ENCODE results near the gene ZSCAN21. TPM values are rescaled to one million over a fixed set of nuclear protein-coding genes. Genes with fewer than 3 reads are reported as not detected.

Gene ZSCAN21
- total RNA-seq, 1 experiment from 2014 or later, result 11.2 TPM

DNA sequence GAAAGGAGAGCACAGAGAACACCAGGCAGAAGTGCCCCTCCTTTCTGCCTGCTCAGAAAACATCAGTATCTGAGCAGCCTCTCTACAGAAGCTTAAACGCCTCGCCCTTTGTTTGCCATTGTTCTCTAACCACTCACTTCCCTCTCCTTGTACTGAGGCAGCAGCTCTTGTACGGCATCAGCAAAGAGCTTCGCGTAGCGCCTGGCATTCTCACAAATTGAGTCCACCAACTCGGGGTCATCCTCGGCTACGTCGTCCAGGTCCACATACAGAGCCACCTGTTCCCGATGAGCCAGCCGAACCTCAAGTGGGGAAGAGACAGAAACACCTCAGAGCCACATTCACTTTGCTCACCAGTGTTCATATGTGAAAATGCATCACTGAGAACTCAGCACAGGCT lies 49.9 kb downstream of the ZSCAN21 start:
- DNase-seq (ENCODE audit: low spot score), result no peak

DNA sequence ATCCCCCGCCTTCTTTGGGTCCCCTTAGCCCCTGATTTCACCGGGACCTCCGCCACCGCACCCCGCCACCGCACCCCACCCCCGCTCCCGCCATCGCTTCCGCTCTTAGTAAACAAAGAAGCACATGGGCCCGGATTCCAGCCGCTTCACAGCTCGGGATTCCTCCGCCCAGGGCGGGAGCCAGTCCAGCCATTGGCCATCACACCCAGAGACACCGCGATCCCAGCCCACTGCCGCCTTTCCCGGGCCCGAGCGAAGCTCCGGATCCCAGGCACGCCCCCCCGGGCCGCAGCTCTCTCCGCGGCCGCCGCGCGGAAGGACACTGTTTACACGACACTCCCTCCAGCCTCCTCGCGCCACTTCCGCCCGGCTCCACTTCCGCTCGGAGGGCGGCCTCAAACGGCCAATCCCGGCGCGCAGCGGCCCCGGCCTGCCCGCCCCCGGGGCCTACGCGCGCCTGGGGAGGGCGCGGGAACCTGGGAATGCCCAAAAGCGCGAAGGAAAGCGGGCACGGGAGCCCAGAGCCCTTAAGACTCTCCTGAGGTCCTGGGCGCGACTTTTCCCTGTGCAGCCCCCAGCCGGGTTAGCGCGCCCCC lies 50.9 kb downstream of the ZSCAN21 start:
- DNase-seq (ENCODE audit: low spot score), result peak; percentile 85

DNA sequence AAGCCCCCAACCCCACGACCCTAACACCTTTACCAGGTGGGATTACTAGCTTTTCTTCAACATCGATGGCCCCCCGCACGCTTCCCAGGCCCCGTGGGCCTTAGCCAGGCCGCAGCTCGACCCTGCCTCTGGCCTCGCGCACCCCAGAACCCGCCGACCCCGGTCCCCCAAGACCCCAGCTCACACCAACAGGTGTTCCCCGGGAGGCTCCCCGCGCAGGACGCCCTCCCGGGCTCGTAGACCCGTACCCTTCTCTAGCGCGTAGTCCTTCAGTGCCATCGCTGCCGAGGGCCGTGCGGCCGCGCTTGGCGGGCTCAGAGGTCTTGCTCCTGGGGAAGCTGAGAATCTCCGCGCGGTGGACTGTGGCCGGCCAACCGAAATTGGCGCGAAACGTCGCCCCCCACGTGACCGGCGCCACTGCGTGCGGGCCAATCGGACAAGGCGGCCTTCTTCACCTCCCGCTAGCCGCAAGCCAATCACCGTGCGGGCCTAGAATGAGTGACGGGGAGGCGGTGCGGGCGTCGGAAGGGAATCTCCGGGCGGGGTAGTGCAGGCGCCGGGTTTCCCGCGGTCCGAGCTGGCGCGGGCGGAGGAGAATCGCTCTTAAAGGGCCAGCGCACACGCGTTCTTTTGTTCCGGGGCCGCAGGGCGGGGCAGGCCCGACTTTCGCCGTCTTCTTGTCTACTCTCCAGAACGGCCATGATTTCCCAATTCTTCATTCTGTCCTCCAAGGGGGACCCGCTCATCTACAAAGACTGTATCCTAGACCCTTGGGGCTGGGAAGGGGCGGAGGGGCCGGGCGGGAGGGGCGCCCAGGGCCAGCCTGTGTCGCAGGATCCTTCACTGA lies 51.7 kb downstream of the ZSCAN21 start, which contains the start of the genes AP4M1 and MCM7:
Gene AP4M1 (plus strand): TSS at position 628 of the 847 bp plus-strand sequence. CDS start 72 bp downstream, at position 700.
Gene MCM7 (minus strand): TSS at position 382 of the 847 bp plus-strand sequence. CDS start 103 bp downstream, at position 279.
- peak; percentile 97 for DNase-seq (ENCODE audit: low spot score)

DNA sequence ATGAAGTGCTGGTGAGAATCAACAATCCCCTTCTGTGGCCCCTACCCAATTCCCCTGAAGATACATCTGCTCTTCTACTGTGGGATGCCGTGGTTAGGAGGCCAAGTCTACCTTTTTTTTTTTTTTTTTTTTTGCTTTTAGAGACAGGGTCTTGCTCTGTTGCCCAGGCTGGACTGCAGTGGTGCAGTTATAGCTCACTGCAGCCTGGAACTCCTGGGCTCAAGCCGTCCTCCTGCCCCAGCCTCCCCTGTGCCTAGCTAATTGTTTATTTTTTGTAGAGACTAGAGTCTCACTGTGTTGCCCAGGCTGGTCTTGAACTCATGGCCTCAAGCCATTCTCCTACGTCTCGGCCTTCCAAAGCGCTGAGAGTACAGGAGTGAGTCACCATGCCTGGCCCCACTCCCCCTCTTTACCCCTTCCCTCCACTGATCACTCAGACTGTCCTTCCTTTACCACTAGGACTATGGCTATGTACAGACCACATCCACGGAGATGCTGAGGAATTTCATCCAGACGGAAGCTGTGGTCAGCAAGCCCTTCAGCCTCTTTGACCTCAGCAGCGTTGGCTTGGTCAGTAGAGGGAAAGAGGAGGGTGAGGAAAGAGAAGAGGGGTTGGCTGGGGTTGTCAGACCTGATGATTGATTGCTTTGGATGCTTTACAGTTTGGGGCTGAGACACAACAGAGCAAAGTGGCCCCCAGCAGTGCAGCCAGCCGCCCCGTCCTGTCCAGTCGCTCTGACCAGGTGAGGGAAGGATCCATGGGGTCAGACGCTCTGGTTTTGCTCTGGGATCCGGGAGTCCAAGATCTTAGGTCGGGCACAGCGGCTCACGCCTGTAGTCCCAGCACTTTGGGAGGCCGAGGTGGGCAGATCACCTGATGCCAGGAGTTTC lies 53.6 kb downstream of the ZSCAN21 start:
- DNase-seq (ENCODE audit: low spot score), result peak; percentile 99

DNA sequence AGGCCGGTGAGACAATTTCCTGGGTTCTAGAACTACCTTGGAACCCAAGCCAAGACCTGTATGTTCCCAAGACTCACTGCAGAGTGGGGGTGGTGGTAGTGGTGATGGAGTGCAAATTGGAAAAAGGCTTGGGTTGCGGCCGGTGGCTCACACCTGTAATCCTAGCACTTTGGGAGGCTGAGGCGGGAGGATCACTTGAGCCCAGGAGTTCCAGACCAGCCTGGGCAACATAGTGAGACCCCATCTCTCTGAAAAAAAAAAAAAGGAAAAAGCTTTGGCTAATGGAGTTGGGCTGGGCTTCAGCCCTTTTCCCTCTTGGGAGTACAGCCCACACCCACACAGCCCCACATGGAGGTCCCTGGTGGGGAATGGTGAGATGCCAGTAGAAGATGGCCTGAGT lies 56.0 kb downstream of the ZSCAN21 start:
- no peak for DNase-seq (ENCODE audit: low spot score)

DNA sequence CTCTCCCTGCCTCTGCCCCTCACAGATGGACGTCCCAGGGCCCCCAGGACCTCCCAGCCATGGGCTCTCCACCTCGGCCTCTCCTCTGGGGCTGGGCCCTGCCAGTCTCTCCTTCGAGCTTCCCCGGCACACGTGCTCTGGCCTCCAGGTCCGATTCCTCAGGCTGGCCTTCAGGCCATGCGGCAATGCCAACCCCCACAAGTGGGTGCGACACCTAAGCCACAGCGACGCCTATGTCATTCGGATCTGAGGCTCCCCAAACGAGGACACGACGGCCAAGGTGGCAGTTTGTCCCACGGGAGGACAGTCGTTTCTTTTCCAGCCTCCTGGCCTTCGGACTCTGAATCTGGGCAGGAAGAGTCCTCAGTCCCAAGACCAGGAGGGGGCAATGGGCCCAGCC lies 57.1 kb downstream of the ZSCAN21 start:
- DNase-seq (ENCODE audit: low spot score), result no peak

DNA sequence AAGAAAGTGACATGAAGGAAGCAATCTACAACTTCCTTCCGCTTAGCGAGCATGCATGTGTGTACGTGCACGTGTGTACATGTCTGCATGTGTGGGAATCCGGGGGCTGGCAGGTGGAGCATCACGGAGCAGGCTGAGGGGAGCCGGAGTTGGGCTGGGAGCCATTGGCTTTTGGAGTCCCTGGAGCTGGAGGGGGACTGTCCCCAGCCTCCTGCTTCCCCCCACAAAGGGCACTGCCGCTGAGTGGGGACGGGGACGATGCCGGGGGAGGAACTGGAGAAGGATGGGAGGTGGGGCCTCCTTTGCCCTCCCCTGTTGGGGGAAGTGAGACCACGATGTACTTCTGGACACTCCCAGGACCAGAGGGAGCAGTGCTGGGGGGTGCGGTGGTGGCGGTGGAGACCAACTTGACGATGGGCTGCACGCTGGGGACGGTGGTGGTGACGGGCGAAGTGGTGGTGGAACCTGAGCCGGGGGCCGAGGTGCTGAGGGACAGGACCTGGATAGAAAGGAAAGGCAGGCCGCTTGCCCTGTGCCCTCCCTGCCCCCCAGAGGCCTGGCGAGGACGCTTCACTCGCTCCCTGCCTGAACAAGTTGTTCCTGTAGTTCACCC lies 57.7 kb downstream of the ZSCAN21 start:
- no peak for DNase-seq (ENCODE audit: low spot score)

DNA sequence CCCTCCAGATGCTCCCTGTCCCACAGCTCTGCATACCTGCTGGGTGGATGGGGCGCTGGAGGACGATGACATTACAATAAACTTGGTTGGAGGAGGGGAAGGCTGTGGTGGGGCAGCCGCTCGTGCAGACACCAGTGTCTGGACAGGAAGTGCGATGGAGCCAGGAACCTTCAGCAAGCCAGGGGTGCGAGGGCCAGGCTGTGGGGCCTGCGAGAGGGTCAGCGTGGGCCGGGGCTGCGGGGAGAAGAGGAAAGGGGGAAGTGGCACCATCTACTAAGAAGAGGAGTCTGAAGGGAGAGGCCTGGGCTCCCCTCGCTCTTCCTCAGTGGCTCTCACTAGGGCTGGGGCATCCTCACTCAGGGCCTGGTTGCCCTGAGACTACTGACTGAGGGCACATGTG lies 58.3 kb downstream of the ZSCAN21 start:
- DNase-seq (ENCODE audit: low spot score), result no peak

DNA sequence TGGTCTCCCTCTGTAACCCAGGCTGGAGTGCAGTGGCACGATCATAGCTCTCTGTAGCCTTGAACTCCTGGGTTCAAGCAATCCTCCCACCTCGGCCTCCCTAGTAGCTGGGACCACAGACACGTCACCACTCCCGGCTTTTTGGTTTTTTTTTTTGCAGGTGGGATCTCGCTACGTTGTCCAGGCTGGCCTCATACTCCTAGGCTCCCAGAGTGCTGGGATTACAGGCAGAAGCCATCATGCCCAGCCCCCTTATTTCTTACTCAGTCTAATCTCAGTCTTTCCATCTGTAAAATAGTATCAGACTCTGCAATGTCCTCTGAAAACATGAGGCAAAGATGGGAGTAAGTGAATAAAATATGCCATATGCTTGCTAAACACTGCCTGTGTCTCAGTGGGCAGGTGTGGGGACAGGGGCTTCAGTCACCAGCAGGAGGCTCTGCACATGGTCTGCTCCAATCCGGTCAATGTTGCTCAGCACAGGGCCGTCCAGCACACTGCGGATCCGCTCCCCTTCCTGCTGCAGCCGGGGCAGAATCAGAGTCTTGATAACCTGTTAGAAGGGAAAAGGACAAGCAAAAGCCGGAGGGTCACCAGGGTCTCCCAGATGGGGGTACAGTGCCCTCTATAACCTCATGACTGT lies 60.1 kb downstream of the ZSCAN21 start:
- DNase-seq (ENCODE audit: low spot score), result no peak

DNA sequence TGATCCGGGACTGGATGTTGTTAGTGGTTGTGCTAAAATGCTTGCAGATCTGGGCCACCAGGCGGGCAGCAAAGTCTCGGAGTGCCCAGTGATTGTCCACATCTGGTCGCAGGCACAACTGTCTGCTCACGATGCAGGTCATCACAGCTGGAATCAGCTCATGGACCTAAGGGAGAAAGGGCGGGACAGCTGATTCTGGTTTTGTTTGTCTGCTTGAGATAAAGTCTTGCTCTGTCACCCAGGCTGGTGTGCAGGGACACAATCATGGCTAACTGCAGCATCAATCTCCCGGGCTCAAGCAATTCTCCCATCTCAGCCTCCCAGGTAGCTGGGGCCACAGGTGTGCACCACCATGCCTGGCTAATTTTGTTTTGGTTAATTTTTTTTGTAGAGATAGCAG lies 61.6 kb downstream of the ZSCAN21 start:
- no peak for DNase-seq (ENCODE audit: low spot score)

DNA sequence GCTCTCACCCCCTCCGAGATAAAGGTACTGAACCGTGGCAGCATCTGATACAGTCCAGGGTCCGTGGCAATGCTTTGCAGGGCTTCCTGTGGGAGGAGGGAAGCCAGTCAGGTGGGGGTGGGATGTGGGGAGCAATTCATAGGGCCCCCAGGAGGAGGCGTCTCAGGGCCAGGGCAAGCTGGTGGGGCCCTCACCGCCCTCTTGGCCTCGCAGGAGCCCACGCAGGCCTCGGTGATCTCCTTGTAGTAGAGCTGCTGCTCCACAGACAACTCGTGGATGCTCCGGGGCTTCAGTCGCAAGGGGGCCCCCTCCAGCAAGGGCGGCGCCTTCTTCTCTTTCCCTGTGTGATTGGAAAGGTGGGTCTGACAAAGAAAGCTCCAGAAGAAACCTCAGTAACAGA lies 62.3 kb downstream of the ZSCAN21 start:
- DNase-seq (ENCODE audit: low spot score), result no peak

Other genes starting within 250 kb of the ZSCAN21 start
- not detected in 2 replicates for gene CYP3A43, start 221.8 kb upstream of the ZSCAN21 start, total RNA-seq (2014; rRNA removed; shearing (Covaris generic))
- not detected in 2 replicates for gene OR2AE1, start 172.7 kb upstream of the ZSCAN21 start, total RNA-seq (2014; rRNA removed; shearing (Covaris generic))
- 11.1 and 12.7 TPM in 2 replicates for gene TRIM4, start 130.2 kb upstream of the ZSCAN21 start, total RNA-seq (2014; rRNA removed; shearing (Covaris generic))
- gene GJC3, start 120.2 kb upstream of the ZSCAN21 start, total RNA-seq (2014; rRNA removed; shearing (Covaris generic)), result not detected in 2 replicates
- not detected in 2 replicates for gene AZGP1, start 73.7 kb upstream of the ZSCAN21 start, total RNA-seq (2014; rRNA removed; shearing (Covaris generic))
- gene ZKSCAN1, start 34.2 kb upstream of the ZSCAN21 start, total RNA-seq (2014; rRNA removed; shearing (Covaris generic)), result 11.5 and 15.5 TPM in 2 replicates
- 23.0 and 26.2 TPM in 2 replicates for gene ZNF3, start 31.9 kb downstream of the ZSCAN21 start, total RNA-seq (2014; rRNA removed; shearing (Covaris generic))
- 70.3 and 74.6 TPM in 2 replicates for gene COPS6, start 39.2 kb downstream of the ZSCAN21 start, total RNA-seq (2014; rRNA removed; shearing (Covaris generic))
- 215 and 227 TPM in 2 replicates for gene MCM7, start 51.6 kb downstream of the ZSCAN21 start, total RNA-seq (2014; rRNA removed; shearing (Covaris generic))
- gene AP4M1, start 51.9 kb downstream of the ZSCAN21 start, total RNA-seq (2014; rRNA removed; shearing (Covaris generic)), result 28.6 and 66.9 TPM in 2 replicates
- gene TAF6, start 69.6 kb downstream of the ZSCAN21 start, total RNA-seq (2014; rRNA removed; shearing (Covaris generic)), result 56.2 and 57.3 TPM in 2 replicates
- gene CNPY4, start 69.9 kb downstream of the ZSCAN21 start, total RNA-seq (2014; rRNA removed; shearing (Covaris generic)), result 37.3 and 42.0 TPM in 2 replicates
- 1.4 and 2.9 TPM in 2 replicates for gene MBLAC1, start 77.2 kb downstream of the ZSCAN21 start, total RNA-seq (2014; rRNA removed; shearing (Covaris generic))
- gene LAMTOR4, start 99.1 kb downstream of the ZSCAN21 start, total RNA-seq (2014; rRNA removed; shearing (Covaris generic)), result 154 and 178 TPM in 2 replicates
- 9.0 and 11.2 TPM in 2 replicates for gene TRAPPC14, start 108.9 kb downstream of the ZSCAN21 start, total RNA-seq (2014; rRNA removed; shearing (Covaris generic))
- 0.07 and 0.46 TPM in 2 replicates for gene GAL3ST4, start 118.8 kb downstream of the ZSCAN21 start, total RNA-seq (2014; rRNA removed; shearing (Covaris generic))
- 4.6 and 7.4 TPM in 2 replicates for gene GPC2, start 127.6 kb downstream of the ZSCAN21 start, total RNA-seq (2014; rRNA removed; shearing (Covaris generic))
- gene STAG3, start 128.1 kb downstream of the ZSCAN21 start, total RNA-seq (2014; rRNA removed; shearing (Covaris generic)), result 2.9 and 9.0 TPM in 2 replicates
- gene PVRIG, start 170.2 kb downstream of the ZSCAN21 start, total RNA-seq (2014; rRNA removed; shearing (Covaris generic)), result not detected in 2 replicates